ENCODE data around the gene SNPH. TPM values are rescaled to one million over a fixed set of nuclear protein-coding genes. Genes with fewer than 3 reads are reported as not detected.

The SNPH gene
- total RNA-seq, 1 experiment from 2014 or later = 2.9 TPM

Other genes starting within 250 kb of the SNPH start
- 49.8 and 52.2 TPM in 2 replicates for gene PSMF1, start 147.7 kb upstream of the SNPH start, total RNA-seq (2014; rRNA removed; shearing (Covaris generic))
- gene TMEM74B, start 81.3 kb upstream of the SNPH start, total RNA-seq (2014; rRNA removed; shearing (Covaris generic)) = not detected in 2 replicates
- gene C20orf202, start 62.8 kb upstream of the SNPH start, total RNA-seq (2014; rRNA removed; shearing (Covaris generic)) = not detected in 2 replicates
- 0.28 TPM in 1 of 2 replicates, not detected in the other for gene RAD21L1, start 40.2 kb upstream of the SNPH start, total RNA-seq (2014; rRNA removed; shearing (Covaris generic))
- gene SDCBP2, start 62.8 kb downstream of the SNPH start, total RNA-seq (2014; rRNA removed; shearing (Covaris generic)) = 0.71 TPM in 2 replicates
- 112 and 127 TPM in 2 replicates for gene FKBP1A, start 126.8 kb downstream of the SNPH start, total RNA-seq (2014; rRNA removed; shearing (Covaris generic))
- 46.2 and 47.8 TPM in 2 replicates for gene NSFL1C, start 200.6 kb downstream of the SNPH start, total RNA-seq (2014; rRNA removed; shearing (Covaris generic))
- not detected in 2 replicates for gene SIRPB2, start 225.1 kb downstream of the SNPH start, total RNA-seq (2014; rRNA removed; shearing (Covaris generic))

All from SJCRH30 (cell line).